ENCODE data around the gene QRFPR.

The QRFPR gene

DNA sequence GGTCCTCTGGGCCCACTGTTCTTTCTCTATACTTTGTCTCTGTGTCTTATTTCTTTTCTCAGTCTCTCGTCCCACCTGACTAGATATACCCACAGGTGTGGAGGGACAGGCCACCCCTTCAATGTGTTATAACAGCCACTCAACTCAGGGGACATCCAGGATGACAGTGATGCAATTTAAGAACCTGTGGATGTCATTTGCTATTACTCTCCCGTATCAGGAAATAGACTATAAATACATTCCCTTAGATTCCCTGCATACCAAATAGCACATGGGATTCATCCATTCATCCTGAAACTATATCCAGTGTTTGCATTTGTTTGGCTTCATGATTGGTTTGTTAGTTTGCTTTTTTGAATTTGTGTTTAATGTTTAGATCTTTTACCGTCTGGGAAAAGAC is 16.6 kb upstream of the QRFPR start:
- DNase-seq (ENCODE audit: low read depth) = no peak
- H3K4me3 ChIP-seq (replicated peaks; ENCODE audit: low read depth, low read length) = no peak overlapping the region
- TF ChIP-seq, protein P1, sequence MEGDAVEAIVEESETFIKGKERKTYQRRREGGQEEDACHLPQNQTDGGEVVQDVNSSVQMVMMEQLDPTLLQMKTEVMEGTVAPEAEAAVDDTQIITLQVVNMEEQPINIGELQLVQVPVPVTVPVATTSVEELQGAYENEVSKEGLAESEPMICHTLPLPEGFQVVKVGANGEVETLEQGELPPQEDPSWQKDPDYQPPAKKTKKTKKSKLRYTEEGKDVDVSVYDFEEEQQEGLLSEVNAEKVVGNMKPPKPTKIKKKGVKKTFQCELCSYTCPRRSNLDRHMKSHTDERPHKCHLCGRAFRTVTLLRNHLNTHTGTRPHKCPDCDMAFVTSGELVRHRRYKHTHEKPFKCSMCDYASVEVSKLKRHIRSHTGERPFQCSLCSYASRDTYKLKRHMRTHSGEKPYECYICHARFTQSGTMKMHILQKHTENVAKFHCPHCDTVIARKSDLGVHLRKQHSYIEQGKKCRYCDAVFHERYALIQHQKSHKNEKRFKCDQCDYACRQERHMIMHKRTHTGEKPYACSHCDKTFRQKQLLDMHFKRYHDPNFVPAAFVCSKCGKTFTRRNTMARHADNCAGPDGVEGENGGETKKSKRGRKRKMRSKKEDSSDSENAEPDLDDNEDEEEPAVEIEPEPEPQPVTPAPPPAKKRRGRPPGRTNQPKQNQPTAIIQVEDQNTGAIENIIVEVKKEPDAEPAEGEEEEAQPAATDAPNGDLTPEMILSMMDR (IDR thresholded peaks at IDR 0.05; ENCODE audit: low read length, missing control alignments) = no peak

DNA sequence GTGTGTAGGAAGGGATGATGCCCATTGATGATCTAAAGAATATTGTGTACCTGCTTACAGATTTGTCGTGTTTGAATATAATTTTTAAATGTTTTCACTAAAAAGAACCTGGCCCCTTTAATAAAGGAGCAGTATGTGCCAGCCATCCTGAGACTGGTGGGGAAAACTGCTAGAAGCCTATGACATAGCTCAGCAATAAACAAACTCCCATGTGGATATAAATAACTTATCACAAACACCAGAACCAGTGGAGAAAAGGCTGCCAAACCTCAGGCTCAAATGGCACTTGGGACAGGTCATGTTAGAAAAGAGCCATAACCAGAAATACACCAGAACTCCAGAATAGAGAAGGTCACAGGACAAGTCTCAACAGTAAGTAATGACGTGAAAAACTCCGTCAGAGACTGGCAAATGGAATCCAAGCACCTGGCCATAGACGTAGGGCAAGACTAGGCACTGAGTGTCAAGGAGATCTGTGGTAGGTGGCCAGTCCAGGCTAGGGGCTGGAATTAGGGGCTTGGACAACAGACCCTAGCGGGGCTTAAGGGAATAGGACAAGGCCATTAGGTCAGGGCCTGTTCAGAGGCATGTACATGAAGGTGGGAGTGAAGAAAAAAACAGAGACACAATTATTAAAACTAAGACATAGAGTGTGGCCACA is 11.7 kb upstream of the QRFPR start:
- no peak overlapping the region for H3K4me3 ChIP-seq (replicated peaks; ENCODE audit: low read depth, low read length)
- DNase-seq (ENCODE audit: low read depth) = no peak
- TF ChIP-seq, protein P1 (IDR thresholded peaks at IDR 0.05; ENCODE audit: low read length, missing control alignments) = no peak

DNA sequence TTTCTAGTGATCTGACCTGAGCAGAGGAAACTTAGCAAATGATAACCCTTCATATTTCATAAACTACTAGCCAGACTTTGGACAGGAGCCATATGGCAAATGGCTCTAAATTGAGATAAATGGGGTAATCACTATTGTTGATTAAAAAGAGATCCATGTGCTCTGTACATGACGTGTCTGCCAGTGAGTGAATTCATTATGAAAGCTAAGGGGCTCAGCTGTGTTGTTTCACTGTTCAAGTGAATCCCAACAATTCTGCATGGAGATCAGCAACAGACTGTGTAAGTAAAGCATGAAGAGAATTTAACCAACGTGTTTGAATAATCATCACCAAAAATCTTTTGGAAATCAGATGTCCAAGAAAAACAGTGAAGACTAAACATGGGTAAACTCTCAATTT is 9.5 kb upstream of the QRFPR start:
- TF ChIP-seq, protein P1 (IDR thresholded peaks at IDR 0.05; ENCODE audit: low read length, missing control alignments) = no peak
- H3K4me3 ChIP-seq (replicated peaks; ENCODE audit: low read depth, low read length) = no peak overlapping the region
- DNase-seq (ENCODE audit: low read depth) = no peak

DNA sequence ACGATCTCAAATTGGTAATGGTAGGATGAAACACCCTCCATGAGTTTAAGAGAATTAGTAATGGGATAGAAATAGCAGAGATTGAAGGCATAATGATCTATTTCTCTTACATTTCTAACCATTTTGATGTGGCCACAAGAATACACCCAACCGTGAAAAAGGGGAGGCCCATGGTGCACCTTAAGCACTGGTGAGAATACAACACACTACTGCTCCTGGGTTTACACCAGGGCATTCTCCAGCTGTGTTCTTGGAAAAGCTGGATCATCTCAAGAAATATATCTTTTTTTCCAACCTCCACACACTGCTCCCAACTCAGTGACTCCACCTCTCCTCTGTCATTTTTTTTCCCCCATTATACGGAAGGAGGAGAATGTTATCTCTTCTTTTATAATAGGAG is 1.5 kb downstream of the QRFPR start:
- TF ChIP-seq, protein P1 (IDR thresholded peaks at IDR 0.05; ENCODE audit: low read length, missing control alignments) = no peak
- DNase-seq (ENCODE audit: low read depth) = no peak
- no peak overlapping the region for H3K4me3 ChIP-seq (replicated peaks; ENCODE audit: low read depth, low read length)

DNA sequence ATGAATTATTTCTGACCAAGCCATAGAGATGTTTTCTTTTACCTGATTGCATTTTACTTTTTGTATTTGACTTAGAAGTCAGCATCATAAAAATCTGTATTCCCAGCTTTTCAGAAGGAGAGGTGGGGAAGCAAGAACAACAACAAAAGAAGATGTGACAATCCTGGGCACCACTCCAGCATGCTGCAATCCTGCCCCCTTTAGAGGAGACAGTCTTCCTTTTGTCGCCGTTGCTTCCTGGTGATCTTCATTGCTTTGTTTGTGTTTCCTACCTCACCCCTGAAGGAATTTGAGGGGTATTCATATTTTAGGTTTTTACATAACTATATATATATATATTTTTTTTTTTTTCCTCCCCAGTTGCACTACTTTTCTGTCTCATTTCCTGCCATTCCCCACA is 3.7 kb downstream of the QRFPR start:
- H3K4me3 ChIP-seq (replicated peaks; ENCODE audit: low read depth, low read length) = no peak overlapping the region
- TF ChIP-seq, protein P1 (IDR thresholded peaks at IDR 0.05; ENCODE audit: low read length, missing control alignments) = no peak

DNA sequence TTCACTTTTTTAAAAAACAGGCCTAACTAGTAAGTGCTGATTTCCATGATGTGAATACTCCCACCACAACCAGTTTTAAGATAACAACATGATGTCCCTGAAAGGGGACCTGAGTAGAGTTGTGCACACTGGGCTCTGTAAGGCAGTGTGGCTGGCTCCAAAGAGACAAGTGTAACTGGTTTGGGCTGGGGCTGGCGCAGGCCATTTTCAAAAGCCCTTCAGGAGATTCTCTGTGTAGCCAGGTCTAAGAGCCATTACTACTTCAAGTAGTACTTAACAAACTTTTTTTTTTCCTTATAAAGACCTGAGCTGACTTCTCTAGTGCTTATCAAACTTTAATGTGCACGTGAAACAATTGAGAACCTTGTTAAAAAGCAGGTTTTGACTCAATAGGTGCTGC is 4.3 kb downstream of the QRFPR start:
- TF ChIP-seq, protein P1 (IDR thresholded peaks at IDR 0.05; ENCODE audit: low read length, missing control alignments) = no peak
- H3K4me3 ChIP-seq (replicated peaks; ENCODE audit: low read depth, low read length) = no peak overlapping the region
- no peak for DNase-seq (ENCODE audit: low read depth)

More for the DNA sequence above, 3.7 kb downstream of the QRFPR start:
- DNase-seq (ENCODE audit: low read depth) = peak; percentile 36

DNA sequence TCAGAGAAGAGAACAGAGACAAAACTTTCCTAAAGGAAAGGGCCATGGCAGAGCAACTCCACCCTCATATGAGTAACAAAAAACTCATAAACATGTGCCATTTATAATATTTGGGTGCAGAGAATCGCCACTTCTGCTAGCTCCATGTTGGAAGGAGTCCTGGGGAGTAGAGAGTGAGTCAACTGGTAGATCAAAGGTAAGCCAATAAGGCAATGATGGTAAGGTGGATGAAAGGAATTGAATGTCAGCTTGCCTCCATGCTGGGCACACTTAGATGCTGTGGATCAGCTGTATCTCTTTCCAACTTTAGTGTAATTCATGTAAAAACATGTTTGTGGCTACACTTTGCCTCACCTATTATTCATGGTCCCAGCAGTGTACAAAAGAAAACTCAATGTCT is 4.7 kb downstream of the QRFPR start:
- no peak overlapping the region for H3K4me3 ChIP-seq (replicated peaks; ENCODE audit: low read depth, low read length)
- TF ChIP-seq, protein P1 (IDR thresholded peaks at IDR 0.05; ENCODE audit: low read length, missing control alignments) = no peak
- DNase-seq (ENCODE audit: low read depth) = no peak

All from fibroblast of pulmonary artery (primary cell).